GM23338 (cell line): ENCODE results near the gene CFB. TPM values are rescaled to one million over a fixed set of nuclear protein-coding genes. Genes with fewer than 3 reads are reported as not detected.
"Not testable (repeated sequence)": the region's sequence is repeated elsewhere in the genome, so short reads cannot be mapped to it uniquely, and the experiment has no call there.

Experiments
- ATAC-seq: fragments of 200-7000 bp; cut with Tn5 transposase; 3 replicates; pipeline ENCODE4 v1.9.1; 2020
- DNase-seq: peaks from one replicate; pipeline ENCODE4 v3.0.0-alpha.2; 2015; ENCODE audit warnings: low spot score
- H2AFZ ChIP-seq: fragments of 200-600 bp; sonication (generic); 2 replicates; pipeline ENCODE4 v1.8.0; 2016; ENCODE audit warnings: antibody characterized with exemption, mild to moderate bottlenecking, moderate library complexity
- H3F3A ChIP-seq: fragments of 200-600 bp; sonication (generic); replicated peaks from 2 replicates; pipeline ENCODE4 v1.8.0; 2017; ENCODE audit warnings: antibody characterized with exemption, mixed run types, low read depth
- H3K27ac ChIP-seq: fragments of 200-600 bp; sonication (generic); 2 replicates; pipeline ENCODE4 v1.6.1; 2016; ENCODE audit warnings: low read depth
- H3K27me3 ChIP-seq: fragments of 200-600 bp; sonication (generic); 2 replicates; pipeline ENCODE4 v1.8.0; 2016; ENCODE audit warnings: mild to moderate bottlenecking, mixed run types, moderate library complexity; ENCODE audit not compliant: insufficient read depth
- H3K36me3 ChIP-seq: fragments of 200-600 bp; sonication (generic); 2 replicates; pipeline ENCODE4 v1.8.0; 2016; ENCODE audit warnings: mild to moderate bottlenecking; ENCODE audit not compliant: insufficient read depth
- H3K4me1 ChIP-seq: fragments of 200-600 bp; sonication (generic); 2 replicates; pipeline ENCODE4 v1.8.0; 2016; ENCODE audit warnings: mild to moderate bottlenecking, moderate library complexity; ENCODE audit not compliant: insufficient read depth
- H3K4me2 ChIP-seq: fragments of 200-600 bp; sonication (generic); 2 replicates; pipeline ENCODE4 v1.7.1; 2017; ENCODE audit warnings: mixed run types
- H3K4me3 ChIP-seq: fragments of 200-600 bp; sonication (generic); 2 replicates; pipeline ENCODE4 v1.6.1; 2016; ENCODE audit warnings: mixed run types
- H3K79me2 ChIP-seq: fragments of 200-600 bp; sonication (generic); replicated peaks from 2 replicates; pipeline ENCODE4 v1.8.0; 2017; ENCODE audit warnings: mild to moderate bottlenecking; ENCODE audit not compliant: insufficient read depth
- H3K9me2 ChIP-seq: fragments of 200-600 bp; sonication (generic); 2 replicates; pipeline ENCODE4 v1.8.0; 2017; ENCODE audit not compliant: insufficient read depth
- H4K20me1 ChIP-seq: fragments of 200-600 bp; sonication (generic); replicated peaks from 2 replicates; pipeline ENCODE4 v1.8.0; 2017; ENCODE audit warnings: mild to moderate bottlenecking; ENCODE audit not compliant: insufficient read depth
- H3K27ac Mint-ChIP-seq: 2 replicates; pipeline ENCODE4 v1.8.0; 2020; ENCODE audit warnings: inconsistent platforms, mild to moderate bottlenecking, moderate library complexity, mixed read lengths
- H3K27me3 Mint-ChIP-seq: 3 replicates; pipeline ENCODE4 v1.8.0; 2022; ENCODE audit warnings: low read depth, mild to moderate bottlenecking, moderate library complexity, mixed read lengths, inconsistent platforms; ENCODE audit not compliant: insufficient read depth, poor library complexity
- H3K36me3 Mint-ChIP-seq: 3 replicates; pipeline ENCODE4 v1.8.0; 2021; ENCODE audit warnings: low read depth, mild to moderate bottlenecking, inconsistent platforms, moderate library complexity, mixed read lengths
- H3K4me1 Mint-ChIP-seq: 3 replicates; pipeline ENCODE4 v1.8.0; 2020; ENCODE audit warnings: mild to moderate bottlenecking, inconsistent platforms, mixed read lengths
- H3K4me3 Mint-ChIP-seq: 3 replicates; pipeline ENCODE4 v1.8.0; 2021; ENCODE audit warnings: moderate library complexity, mild to moderate bottlenecking, inconsistent platforms, mixed read lengths
- H3K9me3 Mint-ChIP-seq: 3 replicates; pipeline ENCODE4 v1.8.0; 2020; ENCODE audit warnings: moderate library complexity, mild to moderate bottlenecking, inconsistent platforms, mixed read lengths
- EZH2 ChIP-seq: fragments of 200-600 bp; sonication (generic); IDR thresholded peaks from one replicate; pipeline ENCODE4 v1.8.0; 2017; ENCODE audit warnings: antibody characterized with exemption, mild to moderate bottlenecking, low read depth; ENCODE audit not compliant: unreplicated experiment
- EZH2phosphoT487 ChIP-seq: fragments of 200-600 bp; sonication (generic); IDR thresholded peaks from one replicate; pipeline ENCODE4 v1.8.1; 2018; ENCODE audit warnings: antibody characterized with exemption; ENCODE audit not compliant: unreplicated experiment
- JUNB ChIP-seq: IDR thresholded peaks from one replicate; pipeline ENCODE4 v1.6.1; 2016; ENCODE audit warnings: antibody characterized with exemption; ENCODE audit not compliant: unreplicated experiment
- NANOG ChIP-seq: IDR thresholded peaks from 2 replicates; pipeline ENCODE4 v1.6.1; 2016; ENCODE audit warnings: antibody characterized with exemption, borderline replicate concordance
- POLR2AphosphoS5 ChIP-seq: IDR thresholded peaks from 2 replicates; pipeline ENCODE4 v1.6.1; 2016; ENCODE audit warnings: antibody characterized with exemption, low read depth
- STAT1 ChIP-seq: IDR thresholded peaks from one replicate; pipeline ENCODE4 v1.6.1; 2016; ENCODE audit warnings: antibody characterized with exemption; ENCODE audit not compliant: unreplicated experiment
- ZNF114 ChIP-seq: fragments of 250-450 bp; sonication (Bioruptor Pico); IDR thresholded peaks from 2 replicates; pipeline ENCODE4 v1.5.0; 2020; ENCODE audit warnings: mild to moderate bottlenecking, moderate library complexity
- ZNF331 ChIP-seq: fragments of 250-450 bp; sonication (Bioruptor Pico); IDR thresholded peaks from 2 replicates; pipeline ENCODE4 v1.5.0; 2020; ENCODE audit warnings: low read depth, mild to moderate bottlenecking, moderate library complexity
- polyA plus RNA-seq: library from polyadenylated mRNA; unstranded; fragments of >200 nt; fragmentation: Nextera tagmentation; extraction: Ambion mirVana; gene quantifications from 2 replicates; pipeline ENCODE4 v1.2.1, GENCODE V29; 2016
- total RNA-seq: library from RNA; depleted of rRNA; stranded (reverse); fragments of >200 nt; shearing (Covaris generic); gene quantifications from 2 replicates; pipeline ENCODE4 v1.2.3, GENCODE V29; 2014
- TF ChIP-seq, protein P1 (sequence below): IDR thresholded peaks from 2 replicates; pipeline ENCODE4 v1.6.1; 2016; ENCODE audit warnings: antibody characterized with exemption
- TF ChIP-seq, protein P2 (sequence below): IDR thresholded peaks from one replicate; pipeline ENCODE4 v1.6.1; 2018; ENCODE audit warnings: antibody characterized with exemption; ENCODE audit not compliant: unreplicated experiment
- TF ChIP-seq, protein P3 (sequence below), 2 experiments: fragments of 200-600 bp in 1 of 2; sonication (generic) in 1 of 2; conservative IDR thresholded peaks; 2 replicates each; pipeline versions ENCODE4 v1.5.1 to v1.6.1; 2016 to 2017; ENCODE audit warnings: antibody characterized with exemption in 2 of 2, low read depth in 2 of 2, mild to moderate bottlenecking in 2 of 2, moderate library complexity in 1 of 2

The CFB gene
- total and polyA plus RNA-seq, 2 experiments from 2014 or later: 0.86 TPM; not detected in 1

DNA sequence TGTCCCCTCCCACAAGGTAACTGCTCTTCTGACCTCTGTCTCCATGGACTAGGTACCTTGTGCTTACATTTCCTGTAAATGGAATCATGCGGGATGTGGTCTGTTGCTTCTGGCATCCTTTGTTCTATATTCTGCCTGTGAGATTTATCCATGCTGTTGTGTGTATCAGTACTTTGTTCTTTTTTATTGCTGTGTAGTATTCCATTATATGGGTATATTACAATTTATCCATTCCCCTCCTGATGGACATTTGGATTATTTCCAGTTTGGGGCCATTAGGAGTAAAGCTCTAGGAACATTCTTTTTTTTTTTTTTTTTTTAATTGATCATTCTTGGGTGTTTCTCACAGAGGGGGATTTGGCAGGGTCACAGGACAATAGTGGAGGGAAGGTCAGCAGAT lies 14.9 kb upstream of the CFB start:
- no peak overlapping the region for H2AFZ ChIP-seq
- H3K27me3 ChIP-seq: no peaks in the 10 kb centered on the region
- ATAC-seq (no peak), DNase-seq (no peak)
- peaks cover 3% of the 10 kb centered on the region; the same call in 1 of the 3 replicates for H3K4me1 Mint-ChIP-seq
- H3K4me3 Mint-ChIP-seq: no peak overlapping the region
- H3K27ac Mint-ChIP-seq: no peak overlapping the region
- no peaks in the 10 kb centered on the region for H3F3A ChIP-seq
- peaks cover 4% of the 10 kb centered on the region; the same call in 1 of the 2 replicates for H3K9me2 ChIP-seq
- H3K4me3 ChIP-seq: no peak overlapping the region
- no peak overlapping the region for H3K27ac ChIP-seq
- TF ChIP-seq, protein P1, sequence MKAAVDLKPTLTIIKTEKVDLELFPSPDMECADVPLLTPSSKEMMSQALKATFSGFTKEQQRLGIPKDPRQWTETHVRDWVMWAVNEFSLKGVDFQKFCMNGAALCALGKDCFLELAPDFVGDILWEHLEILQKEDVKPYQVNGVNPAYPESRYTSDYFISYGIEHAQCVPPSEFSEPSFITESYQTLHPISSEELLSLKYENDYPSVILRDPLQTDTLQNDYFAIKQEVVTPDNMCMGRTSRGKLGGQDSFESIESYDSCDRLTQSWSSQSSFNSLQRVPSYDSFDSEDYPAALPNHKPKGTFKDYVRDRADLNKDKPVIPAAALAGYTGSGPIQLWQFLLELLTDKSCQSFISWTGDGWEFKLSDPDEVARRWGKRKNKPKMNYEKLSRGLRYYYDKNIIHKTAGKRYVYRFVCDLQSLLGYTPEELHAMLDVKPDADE: no peak
- no peak for TF ChIP-seq POLR2AphosphoS5
- TF ChIP-seq ZNF331: no peak
- H3K9me3 Mint-ChIP-seq: peaks cover 11% of the 10 kb centered on the region; the same call in 2 of the 3 replicates
- no peaks in the 10 kb centered on the region for H3K36me3 Mint-ChIP-seq
- H3K4me1 ChIP-seq: no peaks in the 10 kb centered on the region
- H4K20me1 ChIP-seq: no peaks in the 10 kb centered on the region
- H3K79me2 ChIP-seq: no peaks in the 10 kb centered on the region
- peaks cover 12% of the 10 kb centered on the region for H3K27me3 Mint-ChIP-seq
- H3K4me2 ChIP-seq: no peak overlapping the region
- H3K36me3 ChIP-seq: no peaks in the 10 kb centered on the region

DNA sequence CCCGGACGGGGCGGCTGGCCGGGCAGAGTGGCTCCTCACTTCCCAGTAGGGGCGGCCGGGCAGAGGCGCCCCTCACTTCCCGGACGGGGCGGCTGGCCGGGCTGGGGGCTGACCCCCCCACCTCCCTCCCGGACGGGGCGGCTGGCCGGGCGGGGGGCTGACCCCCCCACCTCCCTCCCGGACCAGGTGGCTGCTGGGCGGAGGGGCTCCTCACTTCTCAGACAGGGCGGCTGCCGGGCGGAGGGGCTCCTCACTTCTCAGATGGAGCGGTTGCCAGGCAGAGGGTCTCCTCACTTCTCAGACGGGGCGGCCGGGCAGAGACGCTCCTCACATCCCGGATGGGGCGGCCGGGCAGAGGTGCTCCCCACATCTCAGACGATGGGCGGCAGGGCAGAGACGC lies 13.8 kb upstream of the CFB start:
- ATAC-seq, DNase-seq, H3K4me1 ChIP-seq, H3K36me3 ChIP-seq, H4K20me1 ChIP-seq, H3K27ac Mint-ChIP-seq, H3F3A ChIP-seq, H3K4me2 ChIP-seq, H3K4me3 Mint-ChIP-seq, H3K27ac ChIP-seq, H3K27me3 ChIP-seq, H3K9me2 ChIP-seq, H3K4me1 Mint-ChIP-seq, H2AFZ ChIP-seq, H3K79me2 ChIP-seq, H3K4me3 ChIP-seq, H3K36me3 Mint-ChIP-seq: not testable (repeated sequence)
- Mint-ChIP-seq H3K27me3 (peaks cover 12% of the 10 kb centered on the region), H3K9me3 (peaks cover 11% of the 10 kb centered on the region; the same call in 2 of the 3 replicates)

DNA sequence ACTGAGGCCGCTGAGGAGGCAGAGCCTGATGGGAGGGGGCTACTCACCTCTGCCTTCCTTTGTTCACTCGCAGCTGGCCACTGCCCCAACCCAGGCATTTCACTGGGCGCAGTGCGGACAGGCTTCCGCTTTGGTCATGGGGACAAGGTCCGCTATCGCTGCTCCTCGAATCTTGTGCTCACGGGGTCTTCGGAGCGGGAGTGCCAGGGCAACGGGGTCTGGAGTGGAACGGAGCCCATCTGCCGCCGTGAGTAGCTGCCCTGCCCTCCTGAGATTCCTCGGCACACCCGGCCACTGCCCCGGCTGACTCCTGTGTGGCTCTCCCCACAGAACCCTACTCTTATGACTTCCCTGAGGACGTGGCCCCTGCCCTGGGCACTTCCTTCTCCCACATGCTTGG lies 12.4 kb upstream of the CFB start:
- H3K27ac ChIP-seq: no peak overlapping the region
- ATAC-seq (no peak), DNase-seq (no peak)
- Mint-ChIP-seq H3K4me1 (no peaks in the 10 kb centered on the region), H3K9me3 (peaks cover 11% of the 10 kb centered on the region; the same call in 2 of the 3 replicates), H3K27ac (no peak overlapping the region), H3K27me3 (peaks cover 10% of the 10 kb centered on the region), H3K4me3 (no peak overlapping the region), H3K36me3 (no peaks in the 10 kb centered on the region)
- H3K27me3 ChIP-seq: no peaks in the 10 kb centered on the region
- no peak overlapping the region for H2AFZ ChIP-seq
- H3F3A ChIP-seq: no peaks in the 10 kb centered on the region
- no peaks in the 10 kb centered on the region for H3K4me1 ChIP-seq
- H3K36me3 ChIP-seq: no peaks in the 10 kb centered on the region
- H3K9me2 ChIP-seq: peaks cover 4% of the 10 kb centered on the region; the same call in 1 of the 2 replicates
- H3K79me2 ChIP-seq: no peaks in the 10 kb centered on the region
- H4K20me1 ChIP-seq: no peaks in the 10 kb centered on the region
- H3K4me2 ChIP-seq: no peak overlapping the region
- H3K4me3 ChIP-seq: no peak overlapping the region
- TF ChIP-seq, protein P2, sequence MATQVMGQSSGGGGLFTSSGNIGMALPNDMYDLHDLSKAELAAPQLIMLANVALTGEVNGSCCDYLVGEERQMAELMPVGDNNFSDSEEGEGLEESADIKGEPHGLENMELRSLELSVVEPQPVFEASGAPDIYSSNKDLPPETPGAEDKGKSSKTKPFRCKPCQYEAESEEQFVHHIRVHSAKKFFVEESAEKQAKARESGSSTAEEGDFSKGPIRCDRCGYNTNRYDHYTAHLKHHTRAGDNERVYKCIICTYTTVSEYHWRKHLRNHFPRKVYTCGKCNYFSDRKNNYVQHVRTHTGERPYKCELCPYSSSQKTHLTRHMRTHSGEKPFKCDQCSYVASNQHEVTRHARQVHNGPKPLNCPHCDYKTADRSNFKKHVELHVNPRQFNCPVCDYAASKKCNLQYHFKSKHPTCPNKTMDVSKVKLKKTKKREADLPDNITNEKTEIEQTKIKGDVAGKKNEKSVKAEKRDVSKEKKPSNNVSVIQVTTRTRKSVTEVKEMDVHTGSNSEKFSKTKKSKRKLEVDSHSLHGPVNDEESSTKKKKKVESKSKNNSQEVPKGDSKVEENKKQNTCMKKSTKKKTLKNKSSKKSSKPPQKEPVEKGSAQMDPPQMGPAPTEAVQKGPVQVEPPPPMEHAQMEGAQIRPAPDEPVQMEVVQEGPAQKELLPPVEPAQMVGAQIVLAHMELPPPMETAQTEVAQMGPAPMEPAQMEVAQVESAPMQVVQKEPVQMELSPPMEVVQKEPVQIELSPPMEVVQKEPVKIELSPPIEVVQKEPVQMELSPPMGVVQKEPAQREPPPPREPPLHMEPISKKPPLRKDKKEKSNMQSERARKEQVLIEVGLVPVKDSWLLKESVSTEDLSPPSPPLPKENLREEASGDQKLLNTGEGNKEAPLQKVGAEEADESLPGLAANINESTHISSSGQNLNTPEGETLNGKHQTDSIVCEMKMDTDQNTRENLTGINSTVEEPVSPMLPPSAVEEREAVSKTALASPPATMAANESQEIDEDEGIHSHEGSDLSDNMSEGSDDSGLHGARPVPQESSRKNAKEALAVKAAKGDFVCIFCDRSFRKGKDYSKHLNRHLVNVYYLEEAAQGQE: no peak
- TF ChIP-seq POLR2AphosphoS5 (no peak), STAT1 (no peak), EZH2phosphoT487 (no peak), ZNF114 (CRISPR knock-in tag) (no peak), ZNF331 (no peak), JUNB (no peak), NANOG (no peak), EZH2 (no peak)
- TF ChIP-seq, protein P1: no peak
- TF ChIP-seq, protein P3, sequence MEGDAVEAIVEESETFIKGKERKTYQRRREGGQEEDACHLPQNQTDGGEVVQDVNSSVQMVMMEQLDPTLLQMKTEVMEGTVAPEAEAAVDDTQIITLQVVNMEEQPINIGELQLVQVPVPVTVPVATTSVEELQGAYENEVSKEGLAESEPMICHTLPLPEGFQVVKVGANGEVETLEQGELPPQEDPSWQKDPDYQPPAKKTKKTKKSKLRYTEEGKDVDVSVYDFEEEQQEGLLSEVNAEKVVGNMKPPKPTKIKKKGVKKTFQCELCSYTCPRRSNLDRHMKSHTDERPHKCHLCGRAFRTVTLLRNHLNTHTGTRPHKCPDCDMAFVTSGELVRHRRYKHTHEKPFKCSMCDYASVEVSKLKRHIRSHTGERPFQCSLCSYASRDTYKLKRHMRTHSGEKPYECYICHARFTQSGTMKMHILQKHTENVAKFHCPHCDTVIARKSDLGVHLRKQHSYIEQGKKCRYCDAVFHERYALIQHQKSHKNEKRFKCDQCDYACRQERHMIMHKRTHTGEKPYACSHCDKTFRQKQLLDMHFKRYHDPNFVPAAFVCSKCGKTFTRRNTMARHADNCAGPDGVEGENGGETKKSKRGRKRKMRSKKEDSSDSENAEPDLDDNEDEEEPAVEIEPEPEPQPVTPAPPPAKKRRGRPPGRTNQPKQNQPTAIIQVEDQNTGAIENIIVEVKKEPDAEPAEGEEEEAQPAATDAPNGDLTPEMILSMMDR (conservative IDR thresholded peaks at IDR 0.05; ENCODE audit: low read depth in 2 of 2): no peak
